Measurements from ENCODE around the gene PRPF6. TPM values are rescaled to one million over a fixed set of nuclear protein-coding genes. Genes with fewer than 3 reads are reported as not detected.

PRPF6 gene
- total and polyA plus RNA-seq, 9 donors: 42.8 to 64.4 (median 57.6) TPM

DNA sequence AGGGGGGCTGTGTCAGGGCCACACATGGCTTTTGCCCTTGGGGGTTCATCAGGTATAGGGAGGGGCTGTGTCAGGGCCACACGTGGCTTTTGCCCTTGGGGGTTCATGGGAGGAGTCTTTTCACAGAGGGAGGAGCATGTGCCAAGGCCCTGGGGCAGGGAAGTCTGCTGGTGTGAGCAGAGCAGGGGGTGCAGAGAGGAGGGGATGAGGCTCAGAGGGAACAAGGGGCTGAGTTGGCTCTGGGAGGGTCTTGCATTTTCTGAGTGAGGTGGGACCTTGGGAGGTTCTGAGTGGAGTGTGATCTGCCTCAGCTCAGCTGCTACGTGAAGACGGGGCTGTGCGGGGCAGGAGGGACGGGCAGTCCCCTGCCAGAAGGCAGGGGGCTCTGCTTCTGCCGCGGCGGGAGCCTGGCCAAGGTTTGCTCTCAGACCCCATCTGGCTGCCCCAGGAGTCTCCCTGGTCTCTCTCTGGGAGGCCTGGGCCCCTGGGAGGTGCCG lies 74.5 kb downstream of the PRPF6 start:
- Histone ChIP-seq H3K36me3 (ENCODE audit: control insufficient read depth, insufficient read depth, low read length) (no peaks in the 10 kb centered on the region), H3K9me3 (replicated peaks; ENCODE audit: control insufficient read depth, low read depth, low read length) (no peaks in the 10 kb centered on the region), H3K27me3 (ENCODE audit: control insufficient read depth, insufficient read depth, low read length) (peaks cover 41% of the 10 kb centered on the region), H3K4me1 (ENCODE audit: control insufficient read depth, insufficient read depth, low read length) (peaks cover 53% of the 10 kb centered on the region), H3K27ac (ENCODE audit: low read length) (peak overlapping the region; percentile 74), H3K4me3 (ENCODE audit: low read length) (no peak overlapping the region)
- WGBS (ENCODE audit: insufficient coverage): 63% methylated on average over 9 of the region's 9 CpGs
- DNase-seq: no peak

DNA sequence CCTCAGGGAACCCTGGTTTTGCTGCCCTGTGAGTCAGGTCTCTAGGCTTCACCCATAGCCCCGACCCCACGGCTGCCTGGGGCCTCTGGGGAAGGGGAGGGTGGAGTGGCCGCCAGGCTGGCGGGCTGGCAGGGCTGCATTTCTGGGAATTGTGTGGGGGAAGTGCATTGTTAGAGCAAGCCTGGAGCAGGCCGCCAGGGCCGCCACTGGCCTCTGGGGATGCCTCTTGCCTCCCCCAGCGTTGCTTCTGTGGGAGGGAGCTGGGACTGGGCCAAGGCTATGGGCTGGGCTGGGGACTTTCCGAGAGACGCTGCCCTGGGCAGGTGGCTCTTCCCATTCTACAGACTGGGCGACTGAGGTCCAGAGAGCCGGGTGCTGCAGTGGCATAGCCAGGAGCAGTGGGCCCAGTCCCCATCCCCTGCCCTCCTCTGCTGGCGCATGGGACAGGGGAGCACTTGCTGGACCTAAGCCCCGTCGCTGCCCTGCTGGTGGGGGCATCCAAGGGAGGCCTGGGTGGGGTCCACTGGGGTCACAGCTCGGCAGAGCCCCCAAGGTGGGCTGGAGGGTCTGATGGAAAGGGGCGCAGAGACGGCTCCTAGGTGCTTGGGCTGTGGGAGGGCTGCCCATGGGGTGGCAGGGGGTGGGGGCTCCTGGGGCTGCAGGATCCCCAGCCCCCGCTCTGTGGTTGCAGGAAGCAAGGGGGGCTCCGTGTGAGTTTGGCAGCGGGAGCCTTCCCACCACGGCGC lies 75.1 kb downstream of the PRPF6 start:
- peaks cover 49% of the 10 kb centered on the region for H3K4me1 ChIP-seq (ENCODE audit: control insufficient read depth, insufficient read depth, low read length)
- 45% methylated on average over 17 of the region's 22 CpGs for WGBS (ENCODE audit: insufficient coverage)

DNA sequence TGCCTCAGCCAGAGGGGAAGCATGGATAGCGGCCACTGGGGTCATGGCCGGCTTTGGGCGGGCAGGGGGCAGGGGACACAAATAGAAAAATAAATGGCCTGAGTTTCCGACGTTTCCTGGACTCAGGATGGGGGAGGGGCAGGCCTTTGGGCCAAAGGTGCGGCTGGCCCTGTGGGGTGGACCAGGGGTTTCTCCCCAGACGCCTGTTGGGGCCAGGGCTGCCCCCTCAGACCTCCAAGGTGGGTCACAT lies 75.6 kb downstream of the PRPF6 start:
- H3K9me3 ChIP-seq (replicated peaks; ENCODE audit: control insufficient read depth, low read depth, low read length): no peaks in the 10 kb centered on the region
- no peak for DNase-seq
- 38% methylated on average over 5 of the region's 7 CpGs for WGBS (ENCODE audit: insufficient coverage)
- H3K36me3 ChIP-seq (ENCODE audit: control insufficient read depth, insufficient read depth, low read length): no peaks in the 10 kb centered on the region
- H3K27me3 ChIP-seq (ENCODE audit: control insufficient read depth, insufficient read depth, low read length): peaks cover 30% of the 10 kb centered on the region
- peaks cover 47% of the 10 kb centered on the region for H3K4me1 ChIP-seq (ENCODE audit: control insufficient read depth, insufficient read depth, low read length)
- H3K4me3 ChIP-seq (ENCODE audit: low read length): no peak overlapping the region
- H3K27ac ChIP-seq (ENCODE audit: low read length): peak overlapping the region; percentile 67

More for the DNA sequence above, 75.1 kb downstream of the PRPF6 start:
- no peak overlapping the region for H3K4me3 ChIP-seq (ENCODE audit: low read length)
- peak; percentile 49 for DNase-seq
- no peaks in the 10 kb centered on the region for H3K9me3 ChIP-seq (replicated peaks; ENCODE audit: control insufficient read depth, low read depth, low read length)
- no peaks in the 10 kb centered on the region for H3K36me3 ChIP-seq (ENCODE audit: control insufficient read depth, insufficient read depth, low read length)
- H3K27ac ChIP-seq (ENCODE audit: low read length): peak overlapping the region; percentile 74
- H3K27me3 ChIP-seq (ENCODE audit: control insufficient read depth, insufficient read depth, low read length): peaks cover 35% of the 10 kb centered on the region

- H3K27me3 ChIP-seq (ENCODE audit: control insufficient read depth, insufficient read depth, low read length): peaks cover 25% of the 10 kb centered on the region
Observed at GRCh38 chr20:64056889-64057627, 76.1 kb downstream of the PRPF6 start.

GRCh38 chr20:64057628-64058498 lies 76.9 kb downstream of the PRPF6 start:
- no peak overlapping the region for H3K4me3 ChIP-seq (ENCODE audit: low read length)
- H3K9me3 ChIP-seq (replicated peaks; ENCODE audit: control insufficient read depth, low read depth, low read length): no peaks in the 10 kb centered on the region
- H3K4me1 ChIP-seq (ENCODE audit: control insufficient read depth, insufficient read depth, low read length): peaks cover 44% of the 10 kb centered on the region
- H3K36me3 ChIP-seq (ENCODE audit: control insufficient read depth, insufficient read depth, low read length): no peaks in the 10 kb centered on the region
- peak overlapping the region; percentile 67 for H3K27ac ChIP-seq (ENCODE audit: low read length)
- WGBS (ENCODE audit: insufficient coverage): 34% methylated on average over 28 of the region's 33 CpGs
- peak; percentile 66 for DNase-seq
- H3K27me3 ChIP-seq (ENCODE audit: control insufficient read depth, insufficient read depth, low read length): peaks cover 17% of the 10 kb centered on the region

More at GRCh38 chr20:64056889-64057627, 76.1 kb downstream of the PRPF6 start:
- Histone ChIP-seq H3K4me3 (ENCODE audit: low read length) (no peak overlapping the region), H3K4me1 (ENCODE audit: control insufficient read depth, insufficient read depth, low read length) (peaks cover 43% of the 10 kb centered on the region), H3K36me3 (ENCODE audit: control insufficient read depth, insufficient read depth, low read length) (no peaks in the 10 kb centered on the region), H3K27ac (ENCODE audit: low read length) (peak overlapping the region; percentile 67), H3K9me3 (replicated peaks; ENCODE audit: control insufficient read depth, low read depth, low read length) (no peaks in the 10 kb centered on the region)
- no peak for DNase-seq
- WGBS (ENCODE audit: insufficient coverage): 47% methylated on average over 30 of the region's 39 CpGs

DNA sequence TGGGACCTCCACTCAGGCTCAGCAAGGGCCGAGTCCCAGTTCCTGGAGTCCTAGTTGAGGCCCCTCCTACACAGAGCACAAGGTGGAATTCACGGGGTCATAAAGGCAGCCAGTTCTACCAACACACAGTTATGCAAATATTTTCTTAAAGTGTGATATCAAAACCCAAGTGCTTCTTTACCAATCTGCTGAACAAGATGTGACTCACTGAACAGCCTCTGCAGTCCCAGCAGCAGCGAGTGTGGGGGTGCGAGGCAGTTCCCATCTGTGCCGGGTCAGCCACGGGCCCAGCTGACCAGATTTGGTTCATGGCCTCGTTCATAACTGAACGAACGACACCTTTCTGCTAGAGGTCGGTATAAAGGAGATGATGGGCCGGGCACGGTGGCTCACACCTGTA lies 77.6 kb downstream of the PRPF6 start:
- DNase-seq: no peak
- H3K4me1 ChIP-seq (ENCODE audit: control insufficient read depth, insufficient read depth, low read length): peaks cover 42% of the 10 kb centered on the region
- no peak overlapping the region for H3K4me3 ChIP-seq (ENCODE audit: low read length)
- WGBS (ENCODE audit: insufficient coverage): 93% methylated on average over 9 of the region's 12 CpGs
- no peaks in the 10 kb centered on the region for H3K36me3 ChIP-seq (ENCODE audit: control insufficient read depth, insufficient read depth, low read length)
- no peaks in the 10 kb centered on the region for H3K9me3 ChIP-seq (replicated peaks; ENCODE audit: control insufficient read depth, low read depth, low read length)
- H3K27ac ChIP-seq (ENCODE audit: low read length): no peak overlapping the region
- H3K27me3 ChIP-seq (ENCODE audit: control insufficient read depth, insufficient read depth, low read length): peaks cover 14% of the 10 kb centered on the region

DNA sequence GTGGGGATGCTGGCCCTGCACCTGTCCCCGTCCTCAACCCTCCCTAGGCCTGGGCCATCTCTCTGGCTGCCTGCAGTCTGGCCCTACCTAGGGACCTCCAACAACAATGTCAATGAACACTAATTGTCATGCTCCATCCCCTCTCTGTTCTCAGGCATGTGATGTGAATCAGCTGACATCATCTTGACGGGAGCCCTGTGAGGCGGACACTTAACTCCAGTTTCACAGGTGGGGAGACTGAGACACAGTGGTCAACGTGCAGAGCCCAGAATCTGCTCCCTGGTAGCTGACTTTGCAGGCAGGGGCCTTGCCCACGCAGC lies 81.3 kb downstream of the PRPF6 start:
- peak overlapping the region; percentile 76 for H3K27ac ChIP-seq (ENCODE audit: low read length)
- H3K27me3 ChIP-seq (ENCODE audit: control insufficient read depth, insufficient read depth, low read length): peaks cover 10% of the 10 kb centered on the region
- H3K9me3 ChIP-seq (replicated peaks; ENCODE audit: control insufficient read depth, low read depth, low read length): no peaks in the 10 kb centered on the region
- no peaks in the 10 kb centered on the region for H3K36me3 ChIP-seq (ENCODE audit: control insufficient read depth, insufficient read depth, low read length)
- peak overlapping the region; percentile 65 for H3K4me3 ChIP-seq (ENCODE audit: low read length)
- DNase-seq: peak; percentile 29
- peaks cover 35% of the 10 kb centered on the region for H3K4me1 ChIP-seq (ENCODE audit: control insufficient read depth, insufficient read depth, low read length)
- 38% methylated on average over 5 of the region's 5 CpGs for WGBS (ENCODE audit: insufficient coverage)

DNA sequence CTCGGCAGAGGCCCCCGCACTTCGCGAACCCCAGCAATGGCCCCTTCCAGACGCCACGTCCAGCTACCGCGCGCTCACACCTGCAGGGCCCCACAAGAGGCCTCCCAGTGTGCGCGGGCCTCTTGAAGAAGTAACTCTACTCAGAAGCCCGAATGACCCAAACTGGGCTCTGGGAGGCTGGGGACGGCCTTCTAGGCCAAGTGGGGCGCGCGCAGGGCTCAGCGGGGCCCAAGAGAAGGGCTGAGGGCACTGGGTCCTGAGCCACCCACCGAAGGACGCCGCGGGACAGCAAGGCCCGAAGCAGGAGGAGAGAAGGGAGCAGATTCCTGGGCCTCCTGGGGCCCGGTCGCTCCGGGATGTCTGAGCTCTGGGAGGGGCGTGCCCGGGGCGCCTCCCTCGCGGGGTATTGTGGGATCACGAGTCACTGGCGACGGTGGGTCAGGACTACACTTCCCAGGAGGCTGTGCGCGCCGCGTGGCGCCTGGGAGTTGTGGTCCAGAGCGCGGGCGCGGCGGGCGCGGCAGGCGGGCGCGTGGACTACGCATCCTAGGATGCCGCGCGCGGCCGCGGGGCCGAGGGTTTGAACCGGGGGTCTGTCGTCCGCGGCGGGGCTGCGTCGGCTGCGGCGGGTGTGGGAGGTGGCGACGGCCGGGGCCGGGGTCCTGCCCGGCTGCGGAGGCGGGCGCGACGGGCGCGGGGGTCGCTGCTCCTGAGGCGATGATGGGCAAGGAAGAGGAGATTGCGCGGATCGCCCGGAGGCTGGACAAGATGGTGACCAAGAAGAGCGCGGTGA lies 81.9 kb downstream of the PRPF6 start, which contains the start of gene TCEA2:
Gene TCEA2, plus strand, starts transcription at position 603 of the 793 bp plus-strand sequence. Its CDS starts 115 bp downstream, at position 718.
- Histone ChIP-seq H3K9me3 (replicated peaks; ENCODE audit: control insufficient read depth, low read depth, low read length) (no peaks in the 10 kb centered on the region), H3K27me3 (ENCODE audit: control insufficient read depth, insufficient read depth, low read length) (peaks cover 4% of the 10 kb centered on the region), H3K27ac (ENCODE audit: low read length) (peak within 1 kb of the TSS; percentile 76), H3K4me1 (ENCODE audit: control insufficient read depth, insufficient read depth, low read length) (peaks cover 30% of the 10 kb centered on the region), H3K36me3 (ENCODE audit: control insufficient read depth, insufficient read depth, low read length) (no peaks in the 10 kb centered on the region), H3K4me3 (ENCODE audit: low read length) (peak within 1 kb of the TSS; percentile 87)
- DNase-seq: peak; percentile 99
- 3% methylated on average over 83 of the region's 85 CpGs for WGBS (ENCODE audit: insufficient coverage)

GRCh38 chr20:64063389-64064144 lies 82.6 kb downstream of the PRPF6 start:
- under 1% methylated on average over 50 of the region's 51 CpGs for WGBS (ENCODE audit: insufficient coverage)
- Histone ChIP-seq H3K27me3 (ENCODE audit: control insufficient read depth, insufficient read depth, low read length) (peaks cover 1% of the 10 kb centered on the region), H3K4me3 (ENCODE audit: low read length) (peak overlapping the region; percentile 87), H3K9me3 (replicated peaks; ENCODE audit: control insufficient read depth, low read depth, low read length) (no peaks in the 10 kb centered on the region), H3K36me3 (ENCODE audit: control insufficient read depth, insufficient read depth, low read length) (peaks cover 4% of the 10 kb centered on the region), H3K27ac (ENCODE audit: low read length) (peak overlapping the region; percentile 51), H3K4me1 (ENCODE audit: control insufficient read depth, insufficient read depth, low read length) (peaks cover 26% of the 10 kb centered on the region)
- DNase-seq: peak; percentile 39
